Dermis microvascular lymphatic vessel endothelial cell (primary cell): Measurements from ENCODE around the gene NABP2. TPM values are rescaled to one million over a fixed set of nuclear protein-coding genes. Genes with fewer than 3 reads are reported as not detected.
"Not testable (repeated sequence)": the region's sequence is repeated elsewhere in the genome, so short reads cannot be mapped to it uniquely, and the experiment has no call there.

Source experiments
- DNase-seq, 2 donors: peaks; one replicate each; pipeline versions ENCODE4 v3.0.0 to v3.0.0-alpha.2; 2010; ENCODE audit warnings: low read depth in 2 of 2
- total RNA-seq: library from RNA; depleted of rRNA; stranded (reverse); fragments of >200 nt; gene quantifications from 2 replicates; pipeline ENCODE4 v1.2.1, GENCODE V29; 2014

Gene NABP2
- total RNA-seq, 1 donor from 2014 or later = 21.6 TPM

GRCh38 chr12:56272468-56272867, 48.3 kb downstream of the NABP2 start:
- DNase-seq = not testable (repeated sequence)

- no peak for DNase-seq
Observed at GRCh38 chr12:56274299-56274698, 50.2 kb downstream of the NABP2 start.

- no peak for DNase-seq
Observed at GRCh38 chr12:56278905-56279304, 54.8 kb downstream of the NABP2 start.

Other genes with a start within 250 kb of the NABP2 start
- gene SUOX, start 227.1 kb upstream of the NABP2 start, total RNA-seq = 9.0 and 11.1 TPM in 2 replicates
- 0.13 and 0.38 TPM in 2 replicates for gene IKZF4, start 203.3 kb upstream of the NABP2 start, total RNA-seq
- 90.9 and 107 TPM in 2 replicates for gene RPS26, start 182.4 kb upstream of the NABP2 start, total RNA-seq
- 0.25 and 0.26 TPM in 2 replicates for gene ERBB3, start 144.2 kb upstream of the NABP2 start, total RNA-seq
- gene PA2G4, start 119.8 kb upstream of the NABP2 start, total RNA-seq = 91.8 and 130 TPM in 2 replicates
- gene RPL41, start 107.7 kb upstream of the NABP2 start, total RNA-seq = 2,319 and 2,425 TPM in 2 replicates
- 2.7 and 3.3 TPM in 2 replicates for gene ZC3H10, start 106.1 kb upstream of the NABP2 start, total RNA-seq
- 320 and 356 TPM in 2 replicates for gene ESYT1, start 96.1 kb upstream of the NABP2 start, total RNA-seq
- gene MYL6B, start 71.8 kb upstream of the NABP2 start, total RNA-seq = 60.3 and 87.9 TPM in 2 replicates
- gene MYL6, start 66.0 kb upstream of the NABP2 start, total RNA-seq = 2,234 and 2,594 TPM in 2 replicates
- gene SMARCC2, start 34.9 kb upstream of the NABP2 start, total RNA-seq = 32.6 and 43.2 TPM in 2 replicates
- gene RNF41, start 2.4 kb upstream of the NABP2 start, total RNA-seq = 61.4 and 90.8 TPM in 2 replicates
- not detected in 2 replicates for gene SLC39A5, start 5.7 kb downstream of the NABP2 start, total RNA-seq
- 10.1 and 17.1 TPM in 2 replicates for gene ANKRD52, start 34.0 kb downstream of the NABP2 start, total RNA-seq
- 6.0 and 10.0 TPM in 2 replicates for gene COQ10A, start 42.6 kb downstream of the NABP2 start, total RNA-seq
- gene CS, start 76.0 kb downstream of the NABP2 start, total RNA-seq = 119 and 132 TPM in 2 replicates
- gene CNPY2, start 91.6 kb downstream of the NABP2 start, total RNA-seq = 61.0 and 73.5 TPM in 2 replicates
- 6.7 and 9.6 TPM in 2 replicates for gene PAN2, start 109.7 kb downstream of the NABP2 start, total RNA-seq
- gene IL23A, start 114.5 kb downstream of the NABP2 start, total RNA-seq = 0.13 TPM in 1 of 2 replicates, not detected in the other
- gene STAT2, start 135.8 kb downstream of the NABP2 start, total RNA-seq = 44.3 and 63.1 TPM in 2 replicates
- not detected in 2 replicates for gene APOF, start 138.5 kb downstream of the NABP2 start, total RNA-seq
- gene TIMELESS, start 225.1 kb downstream of the NABP2 start, total RNA-seq = 10.5 and 11.7 TPM in 2 replicates
- 0.26 and 0.51 TPM in 2 replicates for gene MIP, start 230.3 kb downstream of the NABP2 start, total RNA-seq
- gene SPRYD4, start 244.2 kb downstream of the NABP2 start, total RNA-seq = 1.4 and 2.1 TPM in 2 replicates